Measurements from ENCODE around the gene RAB15. TPM values are rescaled to one million over a fixed set of nuclear protein-coding genes. Genes with fewer than 3 reads are reported as not detected.

Gene RAB15
- total and polyA plus RNA-seq, 9 of the 15 experiments (the other 6 are each of a cell fraction or from before 2014, with no cell fraction given) = 0.09 to 0.30 (median 0.16) TPM; not detected in 2

GRCh38 chr14:64932231-64932630, 39.9 kb downstream of the RAB15 start (continued):
- TF ChIP-seq, protein P1, sequence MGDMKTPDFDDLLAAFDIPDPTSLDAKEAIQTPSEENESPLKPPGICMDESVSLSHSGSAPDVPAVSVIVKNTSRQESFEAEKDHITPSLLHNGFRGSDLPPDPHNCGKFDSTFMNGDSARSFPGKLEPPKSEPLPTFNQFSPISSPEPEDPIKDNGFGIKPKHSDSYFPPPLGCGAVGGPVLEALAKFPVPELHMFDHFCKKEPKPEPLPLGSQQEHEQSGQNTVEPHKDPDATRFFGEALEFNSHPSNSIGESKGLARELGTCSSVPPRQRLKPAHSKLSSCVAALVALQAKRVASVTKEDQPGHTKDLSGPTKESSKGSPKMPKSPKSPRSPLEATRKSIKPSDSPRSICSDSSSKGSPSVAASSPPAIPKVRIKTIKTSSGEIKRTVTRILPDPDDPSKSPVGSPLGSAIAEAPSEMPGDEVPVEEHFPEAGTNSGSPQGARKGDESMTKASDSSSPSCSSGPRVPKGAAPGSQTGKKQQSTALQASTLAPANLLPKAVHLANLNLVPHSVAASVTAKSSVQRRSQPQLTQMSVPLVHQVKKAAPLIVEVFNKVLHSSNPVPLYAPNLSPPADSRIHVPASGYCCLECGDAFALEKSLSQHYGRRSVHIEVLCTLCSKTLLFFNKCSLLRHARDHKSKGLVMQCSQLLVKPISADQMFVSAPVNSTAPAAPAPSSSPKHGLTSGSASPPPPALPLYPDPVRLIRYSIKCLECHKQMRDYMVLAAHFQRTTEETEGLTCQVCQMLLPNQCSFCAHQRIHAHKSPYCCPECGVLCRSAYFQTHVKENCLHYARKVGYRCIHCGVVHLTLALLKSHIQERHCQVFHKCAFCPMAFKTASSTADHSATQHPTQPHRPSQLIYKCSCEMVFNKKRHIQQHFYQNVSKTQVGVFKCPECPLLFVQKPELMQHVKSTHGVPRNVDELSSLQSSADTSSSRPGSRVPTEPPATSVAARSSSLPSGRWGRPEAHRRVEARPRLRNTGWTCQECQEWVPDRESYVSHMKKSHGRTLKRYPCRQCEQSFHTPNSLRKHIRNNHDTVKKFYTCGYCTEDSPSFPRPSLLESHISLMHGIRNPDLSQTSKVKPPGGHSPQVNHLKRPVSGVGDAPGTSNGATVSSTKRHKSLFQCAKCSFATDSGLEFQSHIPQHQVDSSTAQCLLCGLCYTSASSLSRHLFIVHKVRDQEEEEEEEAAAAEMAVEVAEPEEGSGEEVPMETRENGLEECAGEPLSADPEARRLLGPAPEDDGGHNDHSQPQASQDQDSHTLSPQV (IDR thresholded peaks at IDR 0.05) = no peak

DNA sequence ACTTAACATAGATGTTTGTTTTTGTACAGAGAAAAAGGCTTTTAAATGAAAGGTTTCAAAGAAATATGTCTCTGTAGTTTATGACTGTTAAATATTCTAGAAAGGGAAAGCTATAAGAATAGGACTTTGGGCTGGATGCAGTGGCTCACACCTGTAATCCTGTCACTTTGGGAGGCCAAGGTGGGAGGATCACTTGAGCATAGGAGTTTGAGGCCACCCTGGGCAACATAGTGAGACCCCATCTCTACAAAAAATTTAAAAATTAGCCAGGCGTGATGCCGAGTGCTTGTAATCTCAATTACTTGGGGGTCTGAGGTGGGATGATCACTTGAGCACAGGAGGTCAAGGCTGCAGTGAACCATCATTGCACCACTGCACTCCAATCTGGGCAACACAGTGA, 41.0 kb downstream of the RAB15 start:
- BruUV-seq (replicated peaks) = no TSS peak
- intact Hi-C loops (cut with micrococcal nuclease) = no loop called here
- H3K4me3 ChIP-seq = no peak overlapping the region
- peaks cover 52% of the 10 kb centered on the region; the same call in 2 of the 3 replicates for H3K36me3 ChIP-seq (ENCODE audit: control insufficient read depth, insufficient read depth, low read length)
- in situ Hi-C loops (cut with MboI) = no loop called here
- no peaks in the 10 kb centered on the region for H3K4me1 ChIP-seq (replicated peaks in 1 of 2; ENCODE audit: control insufficient read depth in 2 of 2, insufficient read depth in 2 of 2, low read length in 2 of 2)
- no peaks in the 10 kb centered on the region for H4K20me1 ChIP-seq (replicated peaks; ENCODE audit: control insufficient read depth, insufficient read depth, low read length)
- DNase-seq (ENCODE audit: extremely low read depth in 1 of 4, low spot score in 3 of 4) = no peak
- H3K27me3 ChIP-seq (ENCODE audit: control insufficient read depth in 2 of 2, insufficient read depth in 2 of 2, low read length in 2 of 2) = no peaks in the 10 kb centered on the region
- no peak for FAIRE-seq
- POLR2A ChIA-PET = interaction anchor here (0.6 to 0.7 kb wide), 2 partner anchors 10 to 736 kb away, joined by 3 read pairs; no protein-coding TSS in a partner anchor
- H3K9me3 ChIP-seq (replicated peaks; ENCODE audit: control insufficient read depth, insufficient read depth, low read depth, low read length) = no peaks in the 10 kb centered on the region
- no peak overlapping the region for H3K4me2 ChIP-seq (ENCODE audit: insufficient read depth, low read length)
- no peak overlapping the region for H2AFZ ChIP-seq (ENCODE audit: low read depth, low read length)
- CTCF ChIA-PET (ENCODE audit: low intra/inter-chr PET ratio) = no interaction called here
- no peak overlapping the region for H3K9ac ChIP-seq (ENCODE audit: insufficient read depth in 1 of 2, low read depth in 2 of 2, low read length in 2 of 2)
- 95% methylated on average over 2 of the region's 2 CpGs for WGBS (ENCODE audit: insufficient coverage, low coverage, missing lambda C conversion rate)
- no peaks in the 10 kb centered on the region for H3K79me2 ChIP-seq (ENCODE audit: control insufficient read depth, insufficient read depth, low read length)
- ATAC-seq = no peak
- no peak overlapping the region for H3K27ac ChIP-seq (ENCODE audit: extremely low read depth, low read depth, low read length)
- H3K9me1 ChIP-seq (ENCODE audit: control insufficient read depth, insufficient read depth, low read length) = no peaks in the 10 kb centered on the region
- TF ChIP-seq E2F6 (IDR thresholded peaks at IDR 0.05; ENCODE audit: borderline replicate concordance in 1 of 2, extremely low read depth in 1 of 2, insufficient read depth in 1 of 2, insufficient read length in 1 of 2, low read depth in 1 of 2, low read length in 1 of 2, poor library complexity in 1 of 2, severe bottlenecking in 1 of 2) (no peak), MECOM (CRISPR knock-in tag; IDR thresholded peaks at IDR 0.05) (no peak), PHB2 (IDR thresholded peaks at IDR 0.05; ENCODE audit: low read depth) (no peak), E2F3 (CRISPR knock-in tag; IDR thresholded peaks at IDR 0.05) (no peak), CCNT2 (IDR thresholded peaks at IDR 0.05; ENCODE audit: borderline replicate concordance, extremely low read depth, insufficient read length, low read depth, low read length) (no peak)
- TF ChIP-seq, protein P2, sequence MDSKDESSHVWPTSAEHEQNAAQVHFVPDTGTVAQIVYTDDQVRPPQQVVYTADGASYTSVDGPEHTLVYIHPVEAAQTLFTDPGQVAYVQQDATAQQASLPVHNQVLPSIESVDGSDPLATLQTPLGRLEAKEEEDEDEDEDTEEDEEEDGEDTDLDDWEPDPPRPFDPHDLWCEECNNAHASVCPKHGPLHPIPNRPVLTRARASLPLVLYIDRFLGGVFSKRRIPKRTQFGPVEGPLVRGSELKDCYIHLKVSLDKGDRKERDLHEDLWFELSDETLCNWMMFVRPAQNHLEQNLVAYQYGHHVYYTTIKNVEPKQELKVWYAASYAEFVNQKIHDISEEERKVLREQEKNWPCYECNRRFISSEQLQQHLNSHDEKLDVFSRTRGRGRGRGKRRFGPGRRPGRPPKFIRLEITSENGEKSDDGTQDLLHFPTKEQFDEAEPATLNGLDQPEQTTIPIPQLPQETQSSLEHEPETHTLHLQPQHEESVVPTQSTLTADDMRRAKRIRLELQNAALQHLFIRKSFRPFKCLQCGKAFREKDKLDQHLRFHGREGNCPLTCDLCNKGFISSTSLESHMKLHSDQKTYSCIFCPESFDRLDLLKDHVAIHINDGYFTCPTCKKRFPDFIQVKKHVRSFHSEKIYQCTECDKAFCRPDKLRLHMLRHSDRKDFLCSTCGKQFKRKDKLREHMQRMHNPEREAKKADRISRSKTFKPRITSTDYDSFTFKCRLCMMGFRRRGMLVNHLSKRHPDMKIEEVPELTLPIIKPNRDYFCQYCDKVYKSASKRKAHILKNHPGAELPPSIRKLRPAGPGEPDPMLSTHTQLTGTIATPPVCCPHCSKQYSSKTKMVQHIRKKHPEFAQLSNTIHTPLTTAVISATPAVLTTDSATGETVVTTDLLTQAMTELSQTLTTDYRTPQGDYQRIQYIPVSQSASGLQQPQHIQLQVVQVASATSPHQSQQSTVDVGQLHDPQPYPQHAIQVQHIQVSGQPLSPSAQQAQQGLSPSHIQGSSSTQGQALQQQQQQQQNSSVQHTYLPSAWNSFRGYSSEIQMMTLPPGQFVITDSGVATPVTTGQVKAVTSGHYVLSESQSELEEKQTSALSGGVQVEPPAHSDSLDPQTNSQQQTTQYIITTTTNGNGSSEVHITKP (IDR thresholded peaks at IDR 0.05; ENCODE audit: partially characterized antibody) = no peak
- TF ChIP-seq, protein P3, sequence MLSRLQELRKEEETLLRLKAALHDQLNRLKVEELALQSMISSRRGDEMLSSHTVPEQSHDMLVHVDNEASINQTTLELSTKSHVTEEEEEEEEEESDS (CRISPR knock-in tag; IDR thresholded peaks at IDR 0.05) = no peak
- TF ChIP-seq, protein P4, sequence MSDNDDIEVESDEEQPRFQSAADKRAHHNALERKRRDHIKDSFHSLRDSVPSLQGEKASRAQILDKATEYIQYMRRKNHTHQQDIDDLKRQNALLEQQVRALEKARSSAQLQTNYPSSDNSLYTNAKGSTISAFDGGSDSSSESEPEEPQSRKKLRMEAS (CRISPR knock-in tag; IDR thresholded peaks at IDR 0.05) = no peak
